ENCODE data around the gene PHAX. TPM values are rescaled to one million over a fixed set of nuclear protein-coding genes. Genes with fewer than 3 reads are reported as not detected.
"Not testable (repeated sequence)": the region's sequence is repeated elsewhere in the genome, so short reads cannot be mapped to it uniquely, and the experiment has no call there.

Gene PHAX
- total RNA-seq, 4 donors from 2014 or later: 21.8 to 55.2 (median 30.2) TPM

GRCh38 chr5:126595486-126596083 is 5.2 kb upstream of the PHAX start:
- Histone ChIP-seq H3K27me3 (no peaks in the 10 kb centered on the region), H3K4me3 (peak overlapping the region; percentile 47), H3K4me1 (peaks cover 46% of the 10 kb centered on the region), H3K9me3 (no peaks in the 10 kb centered on the region), H3K36me3 (peaks cover 14% of the 10 kb centered on the region), H3K27ac (peak overlapping the region; percentile 67)
- TF ChIP-seq POLR2A (IDR thresholded peaks at IDR 0.05) (no peak), CTCF (IDR thresholded peaks at IDR 0.05) (no peak), POLR2AphosphoS5 (IDR thresholded peaks at IDR 0.05) (no peak), EP300 (IDR thresholded peaks at IDR 0.05) (no peak)
- WGBS: 63% methylated on average over 22 of the region's 22 CpGs
- no peak for DNase-seq (ENCODE audit: low spot score in 2 of 2)

GRCh38 chr5:126597156-126597555 is 3.6 kb upstream of the PHAX start:
- Histone ChIP-seq H3K36me3 (peaks cover 2% of the 10 kb centered on the region), H3K9me3 (no peaks in the 10 kb centered on the region), H3K4me1 (peaks cover 55% of the 10 kb centered on the region), H3K27ac (peak overlapping the region; percentile 61), H3K4me3 (no peak overlapping the region), H3K27me3 (no peaks in the 10 kb centered on the region)
- TF ChIP-seq POLR2AphosphoS5 (IDR thresholded peaks at IDR 0.05) (peak in 1 of 3 donors; percentile 22), POLR2A (IDR thresholded peaks at IDR 0.05) (no peak)
- DNase-seq (ENCODE audit: low spot score in 2 of 2): no peak
- WGBS: 60% methylated on average over 4 of the region's 4 CpGs

GRCh38 chr5:126599499-126599898 is 1.2 kb upstream of the PHAX start:
- 87% methylated on average over 7 of the region's 7 CpGs for WGBS
- no peaks in the 10 kb centered on the region for H3K9me3 ChIP-seq
- peaks cover 10% of the 10 kb centered on the region for H3K36me3 ChIP-seq
- H3K27ac ChIP-seq: peak overlapping the region; percentile 49
- H3K4me1 ChIP-seq: peaks cover 45% of the 10 kb centered on the region
- TF ChIP-seq EP300 (IDR thresholded peaks at IDR 0.05) (no peak), POLR2AphosphoS5 (IDR thresholded peaks at IDR 0.05) (no peak), CTCF (IDR thresholded peaks at IDR 0.05) (no peak), POLR2A (IDR thresholded peaks at IDR 0.05) (no peak)
- no peak overlapping the region for H3K4me3 ChIP-seq
- DNase-seq (ENCODE audit: low spot score in 2 of 2): no peak
- no peaks in the 10 kb centered on the region for H3K27me3 ChIP-seq

- H3K27me3 ChIP-seq; H3K9me3 ChIP-seq; DNase-seq (ENCODE audit: low spot score in 2 of 2): not testable (repeated sequence)
- 64% methylated on average over 15 of the region's 15 CpGs for WGBS
- peaks cover 49% of the 10 kb centered on the region for H3K4me1 ChIP-seq
- peak overlapping the region; percentile 96 for H3K4me3 ChIP-seq
- H3K36me3 ChIP-seq: peaks cover 16% of the 10 kb centered on the region
- peak overlapping the region; percentile 91 for H3K27ac ChIP-seq
Measured at GRCh38 chr5:126599971-126600630, 646 bp upstream of the PHAX start.

- peaks cover 55% of the 10 kb centered on the region for H3K4me1 ChIP-seq
Measured at GRCh38 chr5:126603402-126603991, 2.8 kb downstream of the PHAX start.

More at GRCh38 chr5:126603402-126603991, 2.8 kb downstream of the PHAX start:
- Histone ChIP-seq H3K9me3 (no peaks in the 10 kb centered on the region), H3K27ac (no peak overlapping the region), H3K36me3 (peaks cover 36% of the 10 kb centered on the region), H3K27me3 (no peaks in the 10 kb centered on the region), H3K4me3 (no peak overlapping the region)
- no peak for DNase-seq (ENCODE audit: low spot score in 2 of 2)
- no peak for TF ChIP-seq POLR2A (IDR thresholded peaks at IDR 0.05)
- no peak for TF ChIP-seq CTCF (IDR thresholded peaks at IDR 0.05)
- TF ChIP-seq EP300 (IDR thresholded peaks at IDR 0.05): no peak
- TF ChIP-seq POLR2AphosphoS5 (IDR thresholded peaks at IDR 0.05): no peak
- WGBS: 76% methylated on average over 6 of the region's 6 CpGs

All from suprapubic skin (tissue), 4 donors.